HPDE6-E6E7 (cell line): ENCODE measurements around the gene KLK13.

Experiments
- DNase-seq: peaks from one replicate; pipeline ENCODE4 v3.0.0; 2011; ENCODE audit warnings: missing footprints; ENCODE audit errors: extremely low spot score

The KLK13 gene

GRCh38 chr19:51064534-51065220 is at the start of gene KLK13:
TSS of gene KLK13 (minus strand) at chr19:51065092. CDS start at chr19:51065067, 25 bp downstream.
- peak; percentile 41 for DNase-seq

GRCh38 chr19:51114087-51114729 is 49.3 kb upstream of the KLK13 start:
- DNase-seq: no peak

- DNase-seq: no peak
Measured at GRCh38 chr19:51111606-51112005, 46.7 kb upstream of the KLK13 start.

GRCh38 chr19:51110666-51110971 is 45.7 kb upstream of the KLK13 start:
- no peak for DNase-seq

- DNase-seq: no peak
Measured at GRCh38 chr19:51108805-51109146, 43.9 kb upstream of the KLK13 start.

GRCh38 chr19:51108066-51108804 is 43.3 kb upstream of the KLK13 start, which contains the start of gene CTU1:
TSS of gene CTU1 (minus strand) at chr19:51108409. CDS start at chr19:51104569, 3,840 bp downstream.
- peak; percentile 98 for DNase-seq

- no peak for DNase-seq
Measured at GRCh38 chr19:51107406-51108065, 42.6 kb upstream of the KLK13 start.

GRCh38 chr19:51103926-51104341 is 39.0 kb upstream of the KLK13 start:
- no peak for DNase-seq

GRCh38 chr19:51102991-51103390 is 38.1 kb upstream of the KLK13 start:
- DNase-seq: no peak

GRCh38 chr19:51101171-51101865 is 36.4 kb upstream of the KLK13 start:
- no peak for DNase-seq

- no peak for DNase-seq
Measured at GRCh38 chr19:51100601-51101000, 35.7 kb upstream of the KLK13 start.

GRCh38 chr19:51099047-51099382 is 34.1 kb upstream of the KLK13 start:
- DNase-seq: no peak

- no peak for DNase-seq
Measured at GRCh38 chr19:51098365-51099046, 33.6 kb upstream of the KLK13 start.

- no peak for DNase-seq
Measured at GRCh38 chr19:51097796-51098195, 32.9 kb upstream of the KLK13 start.

GRCh38 chr19:51097166-51097738 is 32.4 kb upstream of the KLK13 start:
- peak; percentile 73 for DNase-seq

GRCh38 chr19:51096473-51097165 is 31.7 kb upstream of the KLK13 start:
- DNase-seq: no peak

GRCh38 chr19:51094696-51095279 is 29.9 kb upstream of the KLK13 start:
- no peak for DNase-seq

- DNase-seq: no peak
Measured at GRCh38 chr19:51093510-51094345, 28.8 kb upstream of the KLK13 start.

- no peak for DNase-seq
Measured at GRCh38 chr19:51093101-51093500, 28.2 kb upstream of the KLK13 start.
